Loucy (cell line): ENCODE results near the gene HCN1.

Experiments used
- CTCF ChIP-seq: fragments of 200-600 bp; sonication (generic); conservative IDR thresholded peaks from 2 replicates; pipeline ENCODE4 v1.5.1; 2014; ENCODE audit warnings: mild to moderate bottlenecking, antibody characterized with exemption, low read length
- EZH2phosphoT487 ChIP-seq: fragments of 200-600 bp; IDR thresholded peaks from 2 replicates; pipeline ENCODE4 v1.6.1; 2018; ENCODE audit warnings: antibody characterized with exemption, mild to moderate bottlenecking, moderate library complexity, borderline replicate concordance

DNA sequence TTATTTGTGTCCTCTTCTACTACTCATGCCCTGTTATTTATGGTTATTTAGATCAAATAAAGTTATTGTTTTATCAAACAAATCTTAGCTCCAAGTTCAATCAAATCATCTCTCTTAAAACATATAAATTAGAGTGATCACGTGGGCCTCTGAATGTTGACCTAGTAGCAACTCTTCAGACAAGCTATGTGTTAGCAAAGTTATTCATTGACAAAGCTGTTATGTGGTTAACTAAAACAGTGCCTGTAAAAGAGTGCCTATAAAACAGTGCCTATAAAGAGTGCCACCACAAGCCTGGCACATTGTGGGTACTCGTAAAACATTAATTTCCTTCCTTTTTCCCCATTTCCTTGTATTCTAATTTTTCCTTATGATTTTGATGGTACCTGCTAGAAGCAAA, 421.9 kb downstream of the HCN1 start:
- no peak for TF ChIP-seq CTCF
- no peak for TF ChIP-seq EZH2phosphoT487
